ENCODE measurements around the gene ABCF3. TPM values are rescaled to one million over a fixed set of nuclear protein-coding genes. Genes with fewer than 3 reads are reported as not detected.

Gene ABCF3
- total and polyA plus RNA-seq, 2 donors (not counting 3 experiments of a cell fraction or from before 2014, with no cell fraction given) = 68.8 to 73.4 TPM

GRCh38 chr3:184184546-184185230 lies 1.3 kb upstream of the ABCF3 start:
- no TSS peak for BruUV-seq (replicated peaks)
- Histone ChIP-seq H3K4me1 (ENCODE audit: control insufficient read depth, extremely low read depth, insufficient read depth, low read length) (peaks cover 22% of the 10 kb centered on the region), H3K27ac (ENCODE audit: insufficient read depth, low read depth, low read length) (peak overlapping the region; percentile 64), H3K79me2 (ENCODE audit: control insufficient read depth, insufficient read depth, low read length) (peaks cover 25% of the 10 kb centered on the region), H3K9ac (replicated peaks; ENCODE audit: extremely low read depth, insufficient read depth, low read length) (peak overlapping the region; percentile 37), H3K27me3 (ENCODE audit: control insufficient read depth in 2 of 2, insufficient read depth in 2 of 2, low read length in 2 of 2) (no peaks in the 10 kb centered on the region), H3K9me1 (replicated peaks; ENCODE audit: control insufficient read depth, extremely low read depth, insufficient read depth, low read length) (no peaks in the 10 kb centered on the region), H3K9me3 (replicated peaks; ENCODE audit: control insufficient read depth, insufficient read depth, low read length) (no peaks in the 10 kb centered on the region), H2AFZ (ENCODE audit: low read depth, low read length) (no peak overlapping the region), H3K4me2 (ENCODE audit: insufficient read depth, low read length) (peak overlapping the region; percentile 33), H4K20me1 (replicated peaks; ENCODE audit: control insufficient read depth, extremely low read depth, insufficient read depth, low read length) (no peaks in the 10 kb centered on the region), H3K4me3 (replicated peaks in 1 of 3; ENCODE audit: insufficient read depth in 1 of 3, low read depth in 1 of 3, low read length in 3 of 3) (no peak overlapping the region), H3K36me3 (ENCODE audit: control insufficient read depth in 2 of 2, extremely low read depth in 1 of 2, insufficient read depth in 2 of 2, low read length in 2 of 2) (peaks cover 30 to 58% of the 10 kb centered on the region in 2 experiments)
- dilution Hi-C loops (cut with MboI; ENCODE audit: extremely low pct_ligation_motif_present, low sequenced_read_pairs) = no loop called here
- no peak for TF ChIP-seq POLR2A (IDR thresholded peaks at IDR 0.05; ENCODE audit: low read depth, low read length)
- no peak for TF ChIP-seq EZH2 (IDR thresholded peaks at IDR 0.05; ENCODE audit: borderline replicate concordance, low read depth, low read length, severe bottlenecking)
- TF ChIP-seq JUN (IDR thresholded peaks at IDR 0.05; ENCODE audit: borderline replicate concordance, insufficient read depth, insufficient read length, low read depth) = no peak
- TF ChIP-seq CTCF (IDR thresholded peaks at IDR 0.05; ENCODE audit: extremely low read depth in 1 of 2, insufficient read depth in 1 of 2, low read depth in 1 of 2, low read length in 2 of 2) = no peak
- no peak for TF ChIP-seq MAX (IDR thresholded peaks at IDR 0.05; ENCODE audit: insufficient read depth, insufficient read length)
- TF ChIP-seq POLR2AphosphoS5 (IDR thresholded peaks at IDR 0.05; ENCODE audit: insufficient read depth, low read depth, low read length) = no peak
- TF ChIP-seq MYC (IDR thresholded peaks at IDR 0.05; ENCODE audit: low read depth, low read length) = no peak
- POLR2A ChIA-PET = interaction anchor here (1.2 kb wide), 1 partner anchor 11 kb away, joined by 5 read pairs; no protein-coding TSS in a partner anchor
- CTCF ChIA-PET = interaction anchor here (0.7 to 3.7 kb wide), 7 partner anchors 8 to 289 kb away, joined by 3 to 25 read pairs (median 4); partner anchors contain the start of gene AP2M1
- intact Hi-C loops (cut with micrococcal nuclease) = loop anchor here (1.0 to 5.0 kb wide), 4 partner anchors 8 to 166 kb away; partner anchors contain the start of gene VWA5B2
- FAIRE-seq = peak; percentile 33
- DNase-seq (ENCODE audit: low read depth, low spot score) = no peak
